ENCODE measurements around the gene TMCO6. TPM values are rescaled to one million over a fixed set of nuclear protein-coding genes. Genes with fewer than 3 reads are reported as not detected.

TMCO6 gene
- total and polyA plus RNA-seq, 2 of the 8 experiments (the other 6 are each of a cell fraction or from before 2014, with no cell fraction given) = 29.0 to 40.9 TPM

DNA sequence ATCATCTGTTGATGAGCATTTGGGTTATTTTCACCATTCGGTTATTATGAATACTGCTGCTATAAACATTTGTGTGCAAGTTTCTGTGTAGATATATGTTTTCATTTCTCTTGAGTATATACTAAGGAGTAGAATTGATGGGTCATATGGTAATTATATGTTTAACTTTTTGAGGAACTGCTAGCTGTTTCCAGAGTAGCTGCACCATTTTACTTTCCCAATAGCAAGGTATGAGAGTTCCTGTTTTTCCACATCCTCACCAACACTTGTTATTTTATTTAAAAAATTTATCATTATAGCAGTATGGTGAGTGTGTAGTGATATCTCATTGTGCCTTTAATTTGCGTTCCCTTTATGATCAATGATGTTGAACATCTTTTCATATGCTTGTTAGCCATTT, 35.5 kb upstream of the TMCO6 start (continued):
- TF ChIP-seq, protein P1, sequence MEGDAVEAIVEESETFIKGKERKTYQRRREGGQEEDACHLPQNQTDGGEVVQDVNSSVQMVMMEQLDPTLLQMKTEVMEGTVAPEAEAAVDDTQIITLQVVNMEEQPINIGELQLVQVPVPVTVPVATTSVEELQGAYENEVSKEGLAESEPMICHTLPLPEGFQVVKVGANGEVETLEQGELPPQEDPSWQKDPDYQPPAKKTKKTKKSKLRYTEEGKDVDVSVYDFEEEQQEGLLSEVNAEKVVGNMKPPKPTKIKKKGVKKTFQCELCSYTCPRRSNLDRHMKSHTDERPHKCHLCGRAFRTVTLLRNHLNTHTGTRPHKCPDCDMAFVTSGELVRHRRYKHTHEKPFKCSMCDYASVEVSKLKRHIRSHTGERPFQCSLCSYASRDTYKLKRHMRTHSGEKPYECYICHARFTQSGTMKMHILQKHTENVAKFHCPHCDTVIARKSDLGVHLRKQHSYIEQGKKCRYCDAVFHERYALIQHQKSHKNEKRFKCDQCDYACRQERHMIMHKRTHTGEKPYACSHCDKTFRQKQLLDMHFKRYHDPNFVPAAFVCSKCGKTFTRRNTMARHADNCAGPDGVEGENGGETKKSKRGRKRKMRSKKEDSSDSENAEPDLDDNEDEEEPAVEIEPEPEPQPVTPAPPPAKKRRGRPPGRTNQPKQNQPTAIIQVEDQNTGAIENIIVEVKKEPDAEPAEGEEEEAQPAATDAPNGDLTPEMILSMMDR (IDR thresholded peaks at IDR 0.05; ENCODE audit: control extremely low read depth in 1 of 3, insufficient read depth in 1 of 3, low read depth in 1 of 3, low read length in 3 of 3) = no peak
- TF ChIP-seq TBP (IDR thresholded peaks at IDR 0.05; ENCODE audit: low read depth, low read length) (no peak), SP2 (IDR thresholded peaks at IDR 0.05; ENCODE audit: low read length) (no peak), HDAC2 (IDR thresholded peaks at IDR 0.05; ENCODE audit: borderline replicate concordance in 1 of 2, low read depth in 2 of 2, low read length in 2 of 2) (no peak), SRF (IDR thresholded peaks at IDR 0.05; ENCODE audit: low read depth, low read length) (no peak), ZNF274 (IDR thresholded peaks at IDR 0.05; ENCODE audit: borderline replicate concordance, extremely low read depth, low read length) (no peak)
- TF ChIP-seq, protein P2, sequence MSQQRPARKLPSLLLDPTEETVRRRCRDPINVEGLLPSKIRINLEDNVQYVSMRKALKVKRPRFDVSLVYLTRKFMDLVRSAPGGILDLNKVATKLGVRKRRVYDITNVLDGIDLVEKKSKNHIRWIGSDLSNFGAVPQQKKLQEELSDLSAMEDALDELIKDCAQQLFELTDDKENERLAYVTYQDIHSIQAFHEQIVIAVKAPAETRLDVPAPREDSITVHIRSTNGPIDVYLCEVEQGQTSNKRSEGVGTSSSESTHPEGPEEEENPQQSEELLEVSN (IDR thresholded peaks at IDR 0.05) = no peak

Measured in H1 (cell line).